GM19240 (cell line): ENCODE data around the gene ADCY9.

ENCODE experiments used
- DNase-seq: peaks from one replicate; pipeline ENCODE4 v3.0.0; 2011; ENCODE audit warnings: low spot score; ENCODE audit not compliant: insufficient read length

ADCY9 gene

DNA sequence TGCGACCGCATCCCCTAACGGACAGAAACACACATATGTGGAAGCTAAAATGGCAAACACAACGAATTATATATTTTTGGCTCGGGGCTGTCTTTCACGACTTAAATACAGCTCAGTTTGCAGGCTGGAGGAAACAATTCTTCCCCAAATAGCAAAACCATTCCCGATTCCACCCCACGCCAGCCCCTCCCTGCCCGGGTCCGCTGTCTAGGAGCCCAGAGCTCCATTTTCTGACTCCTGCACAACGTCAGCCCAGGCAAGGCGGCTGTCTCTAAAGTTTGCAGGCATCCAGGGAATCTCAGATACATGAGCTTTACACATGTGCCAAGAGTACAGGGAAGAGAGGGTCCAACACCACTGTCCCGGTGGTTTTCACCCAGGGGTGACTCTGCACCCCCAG lies 110.5 kb downstream of the ADCY9 start:
- no peak for DNase-seq

DNA sequence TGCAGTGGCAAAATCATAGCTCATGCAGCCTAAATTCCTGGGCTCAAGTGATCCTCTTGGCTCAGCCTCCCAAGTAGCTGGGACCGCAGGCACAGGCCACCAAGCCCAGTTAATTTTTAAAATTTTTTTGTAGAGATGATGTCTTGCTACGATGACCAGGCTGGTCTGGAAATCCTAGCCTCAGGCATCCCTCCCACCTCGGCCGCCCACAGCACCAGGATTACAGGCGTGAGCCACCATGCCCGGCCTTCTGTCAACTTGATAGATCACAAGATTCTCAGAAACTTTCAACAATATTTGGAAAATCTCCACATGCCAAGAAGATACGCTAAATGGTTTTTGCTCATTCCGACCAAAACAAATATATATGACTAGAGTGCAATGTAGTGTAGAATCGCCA lies 111.0 kb downstream of the ADCY9 start:
- DNase-seq: no peak

DNA sequence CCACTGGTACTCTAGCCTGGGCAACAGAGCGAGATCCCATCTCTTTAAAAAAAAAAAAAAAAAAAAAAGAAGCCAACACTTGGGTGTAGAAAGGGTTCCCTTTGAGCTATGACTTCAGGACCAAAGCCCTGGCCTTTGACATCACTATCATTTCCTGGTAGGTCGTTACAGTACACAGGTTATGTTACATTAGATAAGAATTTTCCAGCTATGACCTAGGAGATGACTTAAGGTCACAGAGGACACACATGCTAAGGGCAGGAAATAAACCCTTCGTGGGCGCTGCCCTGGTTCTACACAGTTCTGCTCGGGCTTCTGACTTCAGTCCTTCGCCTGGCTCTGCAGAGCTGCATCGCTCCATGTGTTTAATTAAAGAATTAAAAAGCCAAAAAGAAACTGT lies 112.0 kb downstream of the ADCY9 start:
- no peak for DNase-seq

DNA sequence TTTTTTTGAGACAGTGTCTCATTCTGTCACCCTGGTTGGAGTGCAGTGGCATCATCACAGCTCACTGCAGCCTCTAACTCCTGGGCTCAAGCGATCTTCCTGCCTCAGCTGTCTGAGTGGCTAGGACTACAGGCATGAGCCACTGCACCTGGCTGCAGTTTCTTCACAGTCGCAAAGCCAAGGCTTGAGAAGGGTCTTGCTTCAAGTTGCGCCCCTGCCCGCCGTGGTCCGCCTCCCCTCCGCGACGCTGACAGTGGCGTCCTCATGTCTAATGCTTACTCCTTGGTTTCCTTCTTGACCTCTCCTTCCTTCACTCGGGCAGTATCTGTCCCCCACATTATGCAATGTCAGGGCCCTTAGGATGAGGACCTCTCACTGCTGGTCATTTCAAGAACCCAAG lies 112.7 kb downstream of the ADCY9 start:
- DNase-seq: no peak

DNA sequence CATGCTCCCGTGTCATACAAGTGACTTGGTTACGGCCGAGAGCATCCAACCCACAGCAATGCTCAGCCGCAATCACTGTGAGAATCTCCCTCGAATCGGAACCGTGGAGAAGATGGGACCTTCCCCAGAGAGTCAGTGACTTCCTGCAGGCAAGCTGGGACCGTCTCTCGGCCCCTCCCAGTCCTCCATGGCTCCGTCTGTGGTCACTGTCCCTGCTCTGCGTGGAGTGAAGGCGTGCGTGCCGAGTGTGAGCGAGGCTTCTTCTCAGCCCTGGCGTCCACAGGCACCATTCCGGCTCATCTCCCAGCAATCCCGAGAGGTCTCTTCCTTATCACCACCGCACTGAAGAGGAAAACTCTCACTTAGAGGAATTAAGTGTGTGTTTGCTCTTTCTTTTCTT lies 113.1 kb downstream of the ADCY9 start:
- no peak for DNase-seq

DNA sequence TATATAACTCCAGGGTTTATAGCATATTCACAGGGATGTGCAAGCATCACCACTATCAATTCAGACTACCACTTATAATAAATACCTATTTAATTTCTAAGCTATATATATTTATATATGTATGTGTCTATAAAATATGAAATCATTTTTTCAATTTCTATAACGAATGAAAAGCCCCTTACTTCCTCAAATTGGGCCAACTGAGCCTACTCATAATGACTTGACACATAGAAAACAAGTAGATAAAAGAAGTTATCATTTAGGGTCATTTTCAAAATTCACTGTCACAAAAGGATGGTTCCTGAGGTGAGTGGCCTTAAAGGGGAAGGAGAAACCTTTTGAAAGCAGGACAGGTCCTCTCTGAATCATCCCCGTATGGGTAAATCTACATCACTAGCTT lies 114.1 kb downstream of the ADCY9 start:
- DNase-seq: no peak

DNA sequence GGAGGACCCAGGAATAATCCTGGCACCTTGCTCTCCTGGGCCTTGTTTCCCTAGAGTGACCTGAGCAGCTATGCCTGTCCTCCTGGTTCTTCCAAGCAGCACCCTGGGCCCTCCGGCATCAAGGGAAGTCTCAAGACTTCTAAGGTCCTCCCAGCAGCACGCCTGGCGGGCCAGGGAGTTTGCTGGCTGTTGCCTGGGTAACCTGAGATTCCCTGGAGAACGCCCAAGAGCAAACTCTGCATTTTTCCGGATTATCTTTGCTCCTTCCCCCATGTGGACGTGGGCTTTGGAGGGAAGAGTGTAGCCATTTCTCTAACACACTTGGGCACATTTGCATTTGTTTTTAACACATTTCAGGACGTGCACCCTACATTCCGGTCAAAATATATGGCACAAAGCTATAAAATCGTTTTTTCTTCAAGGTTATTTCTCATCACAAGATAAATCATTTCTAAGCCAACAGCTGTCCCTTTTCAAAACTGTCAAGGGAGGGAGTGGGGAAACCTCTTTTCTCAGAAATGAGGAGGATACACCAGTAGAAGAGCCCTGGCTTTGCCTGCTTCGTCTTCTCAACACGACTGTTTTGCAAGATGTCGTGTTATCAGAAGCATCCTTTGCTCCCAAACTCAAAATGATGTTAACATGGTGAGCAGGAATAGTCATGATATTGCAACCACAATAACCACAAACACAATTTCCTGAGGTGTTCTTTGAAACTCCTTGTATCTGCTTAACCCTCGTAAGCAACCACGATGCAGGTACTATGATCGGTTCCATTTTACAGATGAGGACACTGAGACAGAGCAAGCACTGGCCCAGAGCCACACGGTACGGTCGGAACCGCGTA lies 116.5 kb downstream of the ADCY9 start:
- no peak for DNase-seq

DNA sequence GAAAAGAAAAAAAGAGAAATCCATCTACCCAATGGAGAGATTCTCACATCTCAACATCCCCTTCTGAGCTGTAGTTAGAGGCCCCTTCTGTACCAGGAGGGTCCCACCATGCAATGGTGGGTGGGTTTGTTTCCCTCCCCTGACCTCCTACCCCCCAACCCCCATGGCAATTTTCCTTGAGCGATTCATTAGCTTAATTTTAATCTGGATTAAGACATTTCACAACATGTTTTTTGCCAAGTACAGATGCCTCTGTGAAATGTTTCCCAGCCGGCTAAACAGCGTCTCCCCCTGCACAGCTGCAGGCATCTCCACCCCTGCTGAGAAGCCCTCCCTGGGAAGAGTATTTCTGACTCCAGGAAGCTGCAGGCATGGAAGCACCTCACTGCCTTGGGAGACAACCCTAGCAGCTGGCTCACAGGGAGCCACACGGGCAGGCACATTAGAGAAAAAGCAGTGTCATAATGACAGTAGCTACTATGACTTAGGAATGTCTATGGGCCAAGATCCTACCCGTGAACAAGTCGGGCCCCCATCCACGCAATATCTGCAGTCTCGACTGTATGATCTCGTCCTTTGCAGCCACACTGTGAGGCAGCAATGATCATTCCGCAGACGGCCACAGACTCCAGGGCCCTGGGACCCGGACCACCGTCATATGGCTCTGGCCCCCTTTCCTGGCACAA lies 117.3 kb downstream of the ADCY9 start:
- DNase-seq: no peak

DNA sequence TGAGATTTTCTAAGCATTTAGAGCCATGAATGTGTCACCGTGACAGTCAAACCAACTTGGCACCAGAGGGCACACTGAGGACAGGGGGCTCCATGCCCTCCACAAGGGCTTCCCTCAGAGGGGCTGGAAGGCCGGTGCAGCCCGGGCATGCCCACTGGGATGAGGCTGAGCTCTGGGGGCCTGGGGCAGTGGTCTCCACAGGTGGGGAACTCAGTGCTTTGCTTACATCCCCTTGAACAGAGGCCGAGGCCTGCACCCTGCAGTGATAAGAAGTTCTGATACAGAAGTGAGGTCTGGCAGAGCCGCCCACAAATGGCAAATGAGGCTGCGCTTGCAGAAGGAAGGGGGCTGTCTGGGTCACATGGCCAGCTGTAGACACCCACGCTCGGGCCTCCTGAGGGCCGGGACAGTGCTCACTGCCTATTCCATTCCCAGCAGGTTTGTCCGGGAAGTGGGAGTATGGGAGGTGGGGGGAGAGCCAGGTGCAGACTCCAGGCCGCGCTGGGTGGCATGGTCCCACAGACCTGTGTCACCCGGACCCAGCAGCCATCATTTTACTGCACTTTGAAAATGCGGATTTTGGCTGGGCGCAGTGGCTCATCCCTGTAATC lies 118.9 kb downstream of the ADCY9 start:
- DNase-seq: no peak

DNA sequence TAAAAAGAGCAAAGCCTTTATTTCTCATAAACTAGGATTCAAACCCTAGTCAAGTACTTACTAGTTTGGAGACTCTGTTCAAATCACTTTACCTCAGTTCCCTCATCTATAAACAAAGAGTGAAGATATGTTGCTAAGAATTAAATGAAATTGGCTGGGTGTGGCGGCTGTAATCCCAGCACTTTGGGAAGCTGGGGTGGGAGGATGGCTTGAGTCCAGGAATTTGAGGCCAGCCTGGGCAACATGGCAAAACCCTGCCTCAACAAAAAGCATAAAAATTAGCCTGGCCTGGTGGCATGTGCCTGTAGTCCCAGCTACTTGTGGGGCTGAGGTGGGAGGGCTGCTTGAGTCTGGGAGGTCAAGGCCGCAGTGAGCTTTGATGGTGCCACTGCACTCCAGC lies 121.2 kb downstream of the ADCY9 start:
- DNase-seq: no peak

DNA sequence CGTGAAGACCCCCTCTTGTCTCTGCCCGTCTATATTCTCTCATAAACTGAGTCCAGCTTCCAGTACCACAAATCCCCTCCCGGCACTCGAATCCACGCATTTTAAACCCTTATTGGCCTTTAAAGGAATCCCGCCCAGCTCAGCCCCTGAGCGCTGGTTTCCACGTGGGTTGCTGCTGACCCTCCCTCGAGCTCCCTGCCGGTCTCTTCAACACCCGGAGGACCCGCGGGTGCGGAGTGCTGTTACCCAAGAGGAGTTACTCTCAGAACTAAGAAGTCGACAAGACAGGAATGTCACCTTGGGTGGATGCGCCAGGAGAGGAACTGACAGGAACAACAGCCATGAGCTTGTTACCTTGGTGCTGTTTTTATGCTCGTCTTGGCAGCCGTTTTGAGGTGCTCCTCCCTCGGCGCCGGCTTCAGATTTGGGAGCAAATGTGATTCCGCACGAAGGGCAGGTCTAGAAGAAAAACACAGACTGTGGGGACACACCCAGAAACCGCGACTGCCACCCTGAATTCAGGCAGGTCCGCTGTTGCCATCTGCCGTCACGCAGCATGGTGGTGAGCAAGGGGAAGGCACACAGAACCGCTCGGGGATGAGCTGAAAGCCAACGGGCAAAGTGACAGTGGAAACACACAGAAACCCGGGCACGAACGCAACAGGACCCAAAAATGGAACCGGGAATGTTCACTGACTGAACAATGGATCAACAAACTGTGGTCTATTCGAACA lies 123.0 kb downstream of the ADCY9 start:
- DNase-seq: no peak

DNA sequence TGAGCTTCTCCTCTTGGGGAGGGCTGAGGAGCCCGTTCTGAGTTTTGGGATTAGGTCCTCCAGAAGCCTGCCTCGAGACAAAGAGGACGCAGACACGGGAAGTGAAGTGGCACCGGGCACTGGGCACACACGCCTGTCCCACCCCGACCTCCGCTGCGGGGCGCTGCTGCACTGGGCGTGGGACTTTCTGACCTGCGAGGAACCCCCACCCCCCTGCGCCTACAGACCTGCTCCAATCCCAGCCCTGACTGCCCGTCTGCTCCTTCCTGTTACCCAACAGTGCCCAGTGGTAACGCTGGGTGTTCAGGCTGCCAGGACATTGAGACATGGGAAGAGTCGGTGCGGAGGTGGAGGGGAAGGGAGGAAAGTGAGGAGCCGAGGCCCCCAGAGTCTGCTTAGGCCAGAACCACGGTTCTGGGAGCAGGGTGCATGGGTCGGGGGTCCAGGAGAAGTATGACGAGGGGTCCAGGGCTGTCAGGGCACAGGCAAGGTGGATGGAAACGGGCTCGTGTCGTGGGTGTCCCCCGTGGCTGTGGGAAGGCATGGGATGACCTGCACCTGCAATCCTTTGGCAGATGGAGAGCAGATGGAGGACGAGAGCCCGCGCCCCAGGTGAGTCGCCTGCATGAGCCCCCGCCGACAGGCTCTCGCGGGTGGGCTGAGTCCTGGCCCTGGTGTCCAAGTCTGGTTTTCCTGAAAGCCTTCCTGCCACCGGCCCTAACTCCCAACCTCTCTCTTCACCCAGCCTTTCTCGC lies 123.8 kb downstream of the ADCY9 start:
- no peak for DNase-seq

DNA sequence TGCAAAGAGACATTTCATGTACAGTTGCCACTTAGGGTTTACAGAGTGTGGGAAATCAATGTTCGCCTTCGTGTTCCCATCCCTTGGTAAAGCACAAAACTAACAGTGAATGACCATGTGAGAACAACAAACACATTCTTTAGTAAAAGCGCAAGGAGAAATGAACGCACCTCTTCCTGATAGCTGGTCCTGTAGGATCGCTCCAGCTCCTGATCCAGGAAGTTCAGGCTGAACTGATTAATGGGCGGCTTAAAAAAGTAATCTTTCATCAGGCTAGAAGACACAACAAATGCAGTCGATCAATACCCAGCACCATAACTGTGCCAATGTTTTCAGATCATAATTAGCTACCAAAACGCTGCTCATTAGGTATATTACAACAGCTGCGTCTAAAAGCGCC lies 127.4 kb downstream of the ADCY9 start:
- no peak for DNase-seq

DNA sequence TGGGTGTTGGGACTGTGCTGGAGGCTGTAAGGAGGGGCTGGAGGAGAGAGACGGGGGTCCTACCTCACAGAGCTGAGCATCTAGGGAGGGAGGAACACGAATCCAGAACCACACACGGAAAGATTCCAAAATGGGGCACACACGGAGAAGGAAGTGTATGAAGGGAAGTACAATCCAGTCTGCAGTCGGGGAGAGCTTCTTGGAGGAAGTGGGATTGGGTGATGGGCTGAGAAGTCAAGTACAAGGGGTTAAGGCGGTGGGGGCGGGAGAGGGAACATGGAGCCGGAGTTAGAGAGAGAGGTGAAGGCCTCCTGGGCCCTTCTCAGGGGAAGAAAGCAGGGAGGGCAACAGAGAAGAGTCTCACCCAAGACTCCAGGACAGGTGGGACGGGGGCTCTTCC lies 128.2 kb downstream of the ADCY9 start:
- no peak for DNase-seq

DNA sequence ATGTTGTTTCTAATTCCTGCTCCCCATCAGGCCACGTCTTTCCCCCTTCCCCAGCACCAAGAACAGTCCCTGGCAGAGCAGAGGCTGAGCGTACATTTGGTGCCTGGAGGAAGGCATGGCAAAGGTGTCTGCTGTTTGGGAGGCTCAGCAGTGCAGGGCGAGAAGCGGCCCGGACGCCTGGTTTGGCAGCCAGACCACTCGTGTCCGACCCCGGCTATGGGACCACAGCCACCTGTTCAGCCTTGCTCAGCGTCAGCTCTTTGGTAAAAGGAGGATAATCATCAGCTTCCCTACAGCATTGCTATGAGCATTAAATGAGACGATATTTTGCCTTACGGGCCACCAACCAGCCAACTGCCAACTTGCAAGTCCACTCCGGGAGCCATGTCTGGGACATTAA lies 129.0 kb downstream of the ADCY9 start:
- no peak for DNase-seq

DNA sequence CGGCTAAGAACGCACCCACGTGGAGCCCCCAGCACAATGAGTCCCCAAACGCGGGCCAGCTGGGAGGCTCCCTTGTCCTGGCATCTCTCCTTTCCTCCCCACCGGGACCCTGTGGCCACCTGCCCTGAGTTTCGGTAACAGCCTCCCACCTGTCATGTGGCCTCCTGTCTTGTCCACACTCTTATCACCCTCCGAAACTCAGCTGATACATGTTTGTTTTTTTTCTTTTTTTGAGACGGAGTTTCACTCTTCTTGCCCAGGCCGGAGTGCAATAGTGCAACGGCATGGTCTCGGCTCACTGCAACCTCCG lies 130.1 kb downstream of the ADCY9 start:
- DNase-seq: no peak

DNA sequence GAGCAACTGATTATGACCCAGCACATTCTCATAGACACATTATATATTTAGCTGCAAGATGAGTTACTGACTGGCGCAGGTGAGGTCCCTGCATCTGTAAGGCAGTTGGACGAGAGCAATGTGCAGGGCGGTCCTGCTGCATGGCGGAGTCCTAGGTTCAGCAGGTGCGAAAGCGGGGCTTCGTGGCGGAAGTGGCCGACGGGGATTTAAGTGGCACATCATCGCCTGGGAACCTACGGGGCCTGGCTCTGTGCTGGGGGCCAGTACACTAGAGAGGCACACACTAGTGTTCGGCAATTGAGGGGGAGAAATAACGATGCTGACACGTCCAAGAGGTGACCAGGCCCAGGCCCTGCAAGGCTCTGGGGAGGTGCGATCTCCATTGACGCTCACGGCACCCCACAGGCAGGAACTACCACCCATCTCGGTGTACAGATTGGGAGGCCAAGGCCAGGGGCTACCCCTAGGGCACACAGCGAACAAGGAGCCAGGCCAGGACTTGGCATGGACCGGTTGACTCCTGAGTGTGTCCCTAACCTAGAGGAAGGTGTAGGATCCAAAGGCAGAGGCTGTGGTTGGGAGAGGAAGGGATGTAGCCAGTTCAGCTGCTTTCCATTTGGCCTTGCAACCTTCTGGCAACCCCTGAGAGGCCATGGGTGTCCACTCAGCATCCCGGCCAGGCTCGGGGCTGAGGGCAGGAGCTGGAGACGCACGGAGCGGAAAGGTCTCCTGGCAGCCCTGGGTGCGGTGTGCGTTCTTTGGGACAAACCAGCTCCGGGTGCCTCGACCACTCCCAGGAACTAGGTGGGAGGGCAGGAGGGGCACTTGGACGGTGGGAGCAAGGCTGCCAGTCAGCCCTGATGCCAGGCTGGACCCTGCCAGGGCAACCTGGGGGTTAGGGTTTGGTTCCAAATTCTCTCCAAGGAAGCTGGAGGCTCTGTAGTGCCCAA lies 131.9 kb downstream of the ADCY9 start:
- no peak for DNase-seq

DNA sequence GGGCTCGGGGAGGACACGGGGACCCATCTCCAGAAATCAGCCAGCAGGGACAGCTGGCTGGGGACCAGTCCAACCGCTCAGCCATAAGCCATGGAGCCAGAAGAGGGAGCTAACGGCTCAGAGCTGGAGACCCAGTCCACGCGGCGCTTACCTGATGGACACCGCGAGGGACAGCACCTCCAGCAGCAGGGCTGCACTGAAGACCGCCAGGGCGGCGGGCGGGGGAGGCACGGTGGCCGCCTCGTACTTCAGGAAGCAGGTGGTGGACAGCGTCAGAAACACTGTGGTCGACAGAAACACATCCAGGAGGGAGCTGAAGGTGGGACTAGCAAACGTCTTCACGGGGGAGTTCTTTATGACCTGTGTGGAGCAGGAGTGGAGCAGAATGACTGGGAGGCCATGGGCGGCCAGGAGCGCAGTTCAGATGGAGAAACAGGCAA lies 133.1 kb downstream of the ADCY9 start:
- DNase-seq: no peak

DNA sequence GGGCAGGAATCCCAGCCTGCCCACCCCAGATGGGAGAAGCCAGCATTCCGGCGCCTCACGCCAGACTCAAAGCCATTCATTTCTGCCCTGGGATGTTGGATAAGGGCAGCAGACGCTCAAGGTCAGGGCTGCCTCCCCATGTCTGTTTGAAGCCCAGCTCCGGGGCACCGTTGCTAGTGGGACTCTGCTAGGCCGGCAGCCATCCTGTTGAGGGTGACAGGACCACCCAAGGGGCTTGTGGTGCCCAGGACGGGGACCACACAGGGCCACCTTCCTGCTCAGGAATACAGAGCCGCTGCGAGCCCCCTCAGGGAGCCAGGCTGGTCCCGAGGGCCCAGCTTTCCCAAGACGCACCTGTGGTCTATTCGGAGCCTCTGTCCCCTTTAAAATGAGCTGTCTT lies 134.0 kb downstream of the ADCY9 start:
- DNase-seq: no peak
